ENCODE data around the gene ABCG1.
A peak's percentile ranks its signal among the peaks of the same experiment; 100 is the strongest.
"Not testable (repeated sequence)": the region's sequence is repeated elsewhere in the genome, so short reads cannot be mapped to it uniquely, and the experiment has no call there.

Gene ABCG1

DNA sequence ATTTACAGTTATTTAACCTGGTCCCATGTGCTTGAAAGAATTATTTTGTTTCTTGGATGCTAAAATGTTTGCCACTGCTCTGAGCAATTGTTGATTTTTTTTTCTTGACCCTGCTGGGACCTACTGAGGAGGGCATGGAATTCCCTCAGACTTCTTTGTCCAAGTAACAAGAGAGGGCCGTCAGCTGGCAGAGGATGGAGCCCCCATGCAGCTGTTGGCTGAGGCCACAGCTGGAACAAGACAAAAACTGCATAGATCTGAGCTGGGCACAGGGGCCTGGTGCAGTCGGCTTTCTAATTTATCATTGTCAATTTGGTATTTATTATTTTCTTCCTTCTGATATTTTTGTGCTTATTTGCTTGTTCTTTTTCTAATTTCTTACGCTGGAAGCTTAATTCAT is 39.6 kb upstream of the ABCG1 start:
- Histone ChIP-seq H3K79me1 (ENCODE audit: low read depth, low read length) (peaks cover 7% of the 10 kb centered on the region), H4K8ac (ENCODE audit: low read depth, low read length) (no peak overlapping the region), H2BK15ac (ENCODE audit: low read length) (no peak overlapping the region), H3K4me1 (ENCODE audit: control insufficient read depth in 2 of 2, insufficient read depth in 1 of 2, low read depth in 1 of 2, low read length in 2 of 2) (peaks cover 0 to 5% of the 10 kb centered on the region in 2 donors), H3K36me3 (replicated peaks in 1 of 2; ENCODE audit: control insufficient read depth in 2 of 2, insufficient read depth in 2 of 2, low read length in 2 of 2) (peaks cover 0 to 3% of the 10 kb centered on the region in 2 donors), H3K23ac (ENCODE audit: low read depth, low read length, poor library complexity) (no peak overlapping the region), H2BK5ac (ENCODE audit: low read length) (no peak overlapping the region), H3K18ac (ENCODE audit: low read length) (no peak overlapping the region), H3K9ac (ENCODE audit: low read depth, low read length, poor library complexity) (no peak overlapping the region), H3K4me2 (ENCODE audit: insufficient read depth, low read length, poor library complexity, severe bottlenecking) (no peak overlapping the region), H2AK5ac (ENCODE audit: low read depth, low read length) (no peak overlapping the region), H3K27me3 (ENCODE audit: control insufficient read depth in 3 of 3, insufficient read depth in 3 of 3, low read depth in 1 of 3, low read length in 3 of 3) (peaks cover 0 to 3% (median 3%) of the 10 kb centered on the region in 3 experiments), H2AFZ (ENCODE audit: low read length) (no peak overlapping the region), H2BK12ac (ENCODE audit: low read length) (no peak overlapping the region), H3K14ac (ENCODE audit: low read length) (no peak overlapping the region), H3K9me3 (replicated peaks in 1 of 2; ENCODE audit: control insufficient read depth in 2 of 2, insufficient read depth in 1 of 2, low read depth in 1 of 2, low read length in 2 of 2) (peaks cover 0 to 7% of the 10 kb centered on the region in 2 donors), H3K4ac (ENCODE audit: low read length) (no peak overlapping the region), H4K91ac (ENCODE audit: low read depth, low read length, poor library complexity) (no peak overlapping the region), H3K4me3 (ENCODE audit: low read length in 2 of 2) (no peak overlapping the region), H2BK120ac (ENCODE audit: low read depth, low read length) (no peak overlapping the region), H3K27ac (replicated peaks; ENCODE audit: low read length) (no peak overlapping the region)
- no peak for DNase-seq (ENCODE audit: low spot score)
- no CpG with 5 or more reads among the region's 3 CpGs for whole genome bisulfite sequencing, 2 donors (ENCODE audit: extremely low coverage in 2 of 2, insufficient read length in 2 of 2, insufficient replicate concordance in 1 of 2)

DNA sequence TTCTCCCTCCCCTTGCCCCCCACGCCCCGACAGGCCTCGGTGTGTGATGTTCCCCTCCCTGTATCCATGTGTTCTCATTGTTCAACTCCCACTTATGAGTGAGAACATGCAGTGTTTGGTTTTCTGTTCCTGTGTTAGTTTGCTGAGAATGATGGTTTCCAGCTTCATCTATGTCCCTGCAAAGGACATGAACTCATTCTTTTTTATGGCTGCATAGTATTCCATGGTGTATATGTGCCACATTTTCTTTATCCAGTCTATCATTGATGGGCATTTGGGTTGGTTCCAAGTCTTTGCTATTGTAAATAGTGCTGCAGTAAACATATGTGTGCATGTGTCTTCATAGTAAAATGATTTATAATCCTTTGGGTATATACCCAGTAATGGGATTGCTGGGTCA is 38.9 kb upstream of the ABCG1 start:
- not testable (repeated sequence) for H3K9me3 ChIP-seq (replicated peaks in 1 of 2; ENCODE audit: control insufficient read depth in 2 of 2, insufficient read depth in 1 of 2, low read depth in 1 of 2, low read length in 2 of 2); H3K14ac ChIP-seq (ENCODE audit: low read length); H4K91ac ChIP-seq (ENCODE audit: low read depth, low read length, poor library complexity); H3K4ac ChIP-seq (ENCODE audit: low read length); H3K18ac ChIP-seq (ENCODE audit: low read length); H2AFZ ChIP-seq (ENCODE audit: low read length); H3K4me2 ChIP-seq (ENCODE audit: insufficient read depth, low read length, poor library complexity, severe bottlenecking); H3K36me3 ChIP-seq (replicated peaks in 1 of 2; ENCODE audit: control insufficient read depth in 2 of 2, insufficient read depth in 2 of 2, low read length in 2 of 2); H3K27me3 ChIP-seq (ENCODE audit: control insufficient read depth in 3 of 3, insufficient read depth in 3 of 3, low read depth in 1 of 3, low read length in 3 of 3); H2BK15ac ChIP-seq (ENCODE audit: low read length); H3K4me3 ChIP-seq (ENCODE audit: low read length in 2 of 2); H2BK5ac ChIP-seq (ENCODE audit: low read length); H3K27ac ChIP-seq (replicated peaks; ENCODE audit: low read length); H2AK5ac ChIP-seq (ENCODE audit: low read depth, low read length); H3K9ac ChIP-seq (ENCODE audit: low read depth, low read length, poor library complexity); H3K4me1 ChIP-seq (ENCODE audit: control insufficient read depth in 2 of 2, insufficient read depth in 1 of 2, low read depth in 1 of 2, low read length in 2 of 2); H3K79me1 ChIP-seq (ENCODE audit: low read depth, low read length); H2BK120ac ChIP-seq (ENCODE audit: low read depth, low read length); H3K23ac ChIP-seq (ENCODE audit: low read depth, low read length, poor library complexity); H4K8ac ChIP-seq (ENCODE audit: low read depth, low read length); DNase-seq (ENCODE audit: low spot score); H2BK12ac ChIP-seq (ENCODE audit: low read length)
- no CpG with 5 or more reads among the region's 3 CpGs for WGBS, 2 donors (ENCODE audit: extremely low coverage in 2 of 2, insufficient read length in 2 of 2, insufficient replicate concordance in 1 of 2)

DNA sequence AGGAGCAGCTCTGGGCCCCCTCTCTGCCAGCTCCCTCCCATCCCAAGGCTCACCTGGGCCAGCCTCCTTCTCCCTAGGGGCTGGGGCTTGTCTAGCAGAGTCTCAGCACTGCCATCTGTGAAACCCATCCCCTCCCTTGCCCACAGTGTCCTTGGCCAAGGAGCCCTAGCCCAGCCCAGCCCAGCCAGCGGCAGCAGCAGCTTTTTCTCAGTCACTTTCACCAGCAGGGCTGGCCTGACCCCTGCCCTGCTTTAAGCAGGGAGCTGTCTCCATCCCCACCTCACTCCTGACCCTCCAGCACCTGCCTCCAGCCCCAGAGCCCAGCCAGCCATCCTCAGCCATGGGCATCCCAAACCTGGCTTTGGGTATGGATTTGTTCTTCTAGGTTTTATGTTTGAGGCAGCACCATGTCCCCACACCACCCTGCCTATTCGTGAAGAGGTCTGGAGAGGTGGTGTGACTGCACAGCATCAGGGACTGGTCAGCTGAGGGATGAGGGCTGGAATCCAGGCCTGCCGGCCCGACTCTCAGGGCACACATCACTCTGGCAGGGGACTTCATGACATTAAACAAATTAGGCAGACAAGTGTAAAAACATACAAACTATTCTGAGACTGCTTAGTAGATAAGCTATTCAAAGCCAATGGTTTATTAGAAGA is 36.1 kb upstream of the ABCG1 start:
- no peak for DNase-seq (ENCODE audit: low spot score)
- no peak overlapping the region for H3K23ac ChIP-seq (ENCODE audit: low read depth, low read length, poor library complexity)
- no peak overlapping the region for H2BK120ac ChIP-seq (ENCODE audit: low read depth, low read length)
- peaks cover 0 to 5% of the 10 kb centered on the region in 2 donors for H3K4me1 ChIP-seq (ENCODE audit: control insufficient read depth in 2 of 2, insufficient read depth in 1 of 2, low read depth in 1 of 2, low read length in 2 of 2)
- no peak overlapping the region for H4K8ac ChIP-seq (ENCODE audit: low read depth, low read length)
- peaks cover 0 to 3% (median 3%) of the 10 kb centered on the region in 3 experiments for H3K27me3 ChIP-seq (ENCODE audit: control insufficient read depth in 3 of 3, insufficient read depth in 3 of 3, low read depth in 1 of 3, low read length in 3 of 3)
- peak overlapping the region; percentile 34 for H2AK5ac ChIP-seq (ENCODE audit: low read depth, low read length)
- WGBS, 2 donors (ENCODE audit: extremely low coverage in 2 of 2, insufficient read length in 2 of 2, insufficient replicate concordance in 1 of 2) = no CpG with 5 or more reads among the region's 4 CpGs
- peaks cover 0 to 3% of the 10 kb centered on the region in 2 donors for H3K36me3 ChIP-seq (replicated peaks in 1 of 2; ENCODE audit: control insufficient read depth in 2 of 2, insufficient read depth in 2 of 2, low read length in 2 of 2)
- H3K4me3 ChIP-seq (ENCODE audit: low read length in 2 of 2) = no peak overlapping the region
- H2AFZ ChIP-seq (ENCODE audit: low read length) = no peak overlapping the region
- H4K91ac ChIP-seq (ENCODE audit: low read depth, low read length, poor library complexity) = no peak overlapping the region
- H3K9me3 ChIP-seq (replicated peaks in 1 of 2; ENCODE audit: control insufficient read depth in 2 of 2, insufficient read depth in 1 of 2, low read depth in 1 of 2, low read length in 2 of 2) = peaks cover 0 to 7% of the 10 kb centered on the region in 2 donors
- no peak overlapping the region for H3K14ac ChIP-seq (ENCODE audit: low read length)
- no peak overlapping the region for H2BK5ac ChIP-seq (ENCODE audit: low read length)
- H3K79me1 ChIP-seq (ENCODE audit: low read depth, low read length) = peaks cover 7% of the 10 kb centered on the region
- no peak overlapping the region for H3K27ac ChIP-seq (replicated peaks; ENCODE audit: low read length)
- no peak overlapping the region for H3K4me2 ChIP-seq (ENCODE audit: insufficient read depth, low read length, poor library complexity, severe bottlenecking)
- no peak overlapping the region for H2BK12ac ChIP-seq (ENCODE audit: low read length)
- H3K9ac ChIP-seq (ENCODE audit: low read depth, low read length, poor library complexity) = peak overlapping the region; percentile 31
- H3K18ac ChIP-seq (ENCODE audit: low read length) = no peak overlapping the region
- H3K4ac ChIP-seq (ENCODE audit: low read length) = no peak overlapping the region
- no peak overlapping the region for H2BK15ac ChIP-seq (ENCODE audit: low read length)

DNA sequence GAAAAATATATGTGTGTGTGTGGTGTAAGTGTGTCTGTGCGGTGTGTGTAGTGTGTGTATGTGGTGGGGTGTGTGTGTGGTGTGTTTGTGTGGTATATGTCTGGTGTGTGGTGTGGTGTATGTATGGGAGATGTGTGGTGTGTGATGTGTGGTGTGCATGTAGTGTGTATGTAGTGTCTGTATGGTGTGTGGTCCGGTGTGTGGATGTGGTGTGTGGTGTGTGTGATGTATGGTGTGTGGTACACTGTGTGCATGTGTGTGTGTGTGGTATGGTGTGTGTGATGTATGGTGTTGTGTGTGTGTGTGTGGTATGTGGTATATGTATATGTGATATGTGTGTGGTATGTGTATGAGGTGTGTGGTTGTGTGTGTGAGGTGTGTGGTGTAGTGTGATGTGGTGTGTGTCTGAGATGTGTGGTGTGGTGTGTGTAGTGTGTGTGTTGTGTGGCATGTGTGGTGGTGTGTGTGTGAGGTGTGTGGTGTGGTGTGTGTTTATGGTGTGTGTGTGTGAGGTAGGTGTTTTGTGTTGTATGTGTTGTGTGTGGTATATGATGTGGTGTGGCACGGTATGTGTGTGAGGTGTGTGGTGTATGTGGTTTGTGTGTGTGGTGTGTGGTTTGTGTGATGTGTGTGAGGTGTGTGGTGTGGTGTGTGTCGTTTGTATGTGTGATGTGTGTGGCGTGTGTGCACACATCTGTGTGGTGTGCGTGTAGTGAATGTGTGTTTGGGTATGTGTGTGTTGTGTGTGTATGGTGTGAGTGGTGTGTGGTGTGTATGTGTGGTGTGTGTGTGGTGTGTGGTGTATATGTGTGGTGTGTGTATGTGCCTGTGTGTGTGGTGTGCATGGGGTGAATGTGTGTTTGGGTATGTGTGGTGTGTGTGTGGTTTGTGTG is 35.3 kb upstream of the ABCG1 start:
- H3K9me3 ChIP-seq (replicated peaks in 1 of 2; ENCODE audit: control insufficient read depth in 2 of 2, insufficient read depth in 1 of 2, low read depth in 1 of 2, low read length in 2 of 2) = peaks cover 0 to 7% of the 10 kb centered on the region in 2 donors
- H3K79me1 ChIP-seq (ENCODE audit: low read depth, low read length) = peaks cover 7% of the 10 kb centered on the region
- H3K14ac ChIP-seq (ENCODE audit: low read length) = peak overlapping the region; percentile 84
- peak overlapping the region; percentile 86 for H4K91ac ChIP-seq (ENCODE audit: low read depth, low read length, poor library complexity)
- H3K4me2 ChIP-seq (ENCODE audit: insufficient read depth, low read length, poor library complexity, severe bottlenecking) = no peak overlapping the region
- peak overlapping the region; percentile 78 for H3K4ac ChIP-seq (ENCODE audit: low read length)
- peak overlapping the region; percentile 75 for H3K23ac ChIP-seq (ENCODE audit: low read depth, low read length, poor library complexity)
- no peak overlapping the region for H2BK120ac ChIP-seq (ENCODE audit: low read depth, low read length)
- no peak overlapping the region for H2BK15ac ChIP-seq (ENCODE audit: low read length)
- H3K27ac ChIP-seq (replicated peaks; ENCODE audit: low read length) = no peak overlapping the region
- DNase-seq (ENCODE audit: low spot score) = no peak
- H3K4me3 ChIP-seq (ENCODE audit: low read length in 2 of 2) = peak overlapping the region in 1 of 2 donors; percentile 76
- H3K36me3 ChIP-seq (replicated peaks in 1 of 2; ENCODE audit: control insufficient read depth in 2 of 2, insufficient read depth in 2 of 2, low read length in 2 of 2) = peaks cover 0 to 3% of the 10 kb centered on the region in 2 donors
- H3K4me1 ChIP-seq (ENCODE audit: control insufficient read depth in 2 of 2, insufficient read depth in 1 of 2, low read depth in 1 of 2, low read length in 2 of 2) = peaks cover 0 to 5% of the 10 kb centered on the region in 2 donors
- WGBS, 2 donors (ENCODE audit: extremely low coverage in 2 of 2, insufficient read length in 2 of 2, insufficient replicate concordance in 1 of 2) = 90 to 100% methylated on average over 4 to 6 of the region's 6 CpGs
- H2BK12ac ChIP-seq (ENCODE audit: low read length) = peak overlapping the region; percentile 73
- peak overlapping the region; percentile 55 for H3K18ac ChIP-seq (ENCODE audit: low read length)
- H2AK5ac ChIP-seq (ENCODE audit: low read depth, low read length) = no peak overlapping the region
- no peak overlapping the region for H2BK5ac ChIP-seq (ENCODE audit: low read length)
- no peak overlapping the region for H3K9ac ChIP-seq (ENCODE audit: low read depth, low read length, poor library complexity)
- H2AFZ ChIP-seq (ENCODE audit: low read length) = no peak overlapping the region
- H3K27me3 ChIP-seq (ENCODE audit: control insufficient read depth in 3 of 3, insufficient read depth in 3 of 3, low read depth in 1 of 3, low read length in 3 of 3) = peaks cover 0 to 3% (median 3%) of the 10 kb centered on the region in 3 experiments
- H4K8ac ChIP-seq (ENCODE audit: low read depth, low read length) = peak overlapping the region; percentile 88

Data from neuronal stem cell (in vitro differentiated cells).